Choroid plexus epithelial cell (primary cell): ENCODE data around the gene PRXL2B.

Experiments
- DNase-seq: peaks from one replicate; pipeline ENCODE4 v3.0.0-alpha.2; 2010; ENCODE audit warnings: low read depth
- H3K4me3 ChIP-seq: 2 replicates; pipeline ENCODE4 v1.5.1; 2011; ENCODE audit warnings: low read depth, mild to moderate bottlenecking, control low read depth, low read length, moderate library complexity
- CTCF ChIP-seq: conservative IDR thresholded peaks from 2 replicates; pipeline ENCODE4 v1.5.1; 2011; ENCODE audit warnings: low read depth, mild to moderate bottlenecking, control low read depth, inconsistent platforms, low read length, moderate library complexity

PRXL2B gene

GRCh38 chr1:2637442-2638145 is 51.0 kb downstream of the PRXL2B start:
- TF ChIP-seq CTCF, result no peak
- H3K4me3 ChIP-seq, result no peak overlapping the region
- DNase-seq, result no peak

- no peak for DNase-seq
- TF ChIP-seq CTCF, result no peak
- H3K4me3 ChIP-seq, result no peak overlapping the region
Measured at GRCh38 chr1:2638466-2639115, 52.0 kb downstream of the PRXL2B start.

GRCh38 chr1:2639203-2639602 is 52.6 kb downstream of the PRXL2B start:
- H3K4me3 ChIP-seq, result no peak overlapping the region
- no peak for TF ChIP-seq CTCF
- no peak for DNase-seq

- TF ChIP-seq CTCF, result no peak
- no peak for DNase-seq
- H3K4me3 ChIP-seq, result no peak overlapping the region
Measured at GRCh38 chr1:2639607-2640521, 53.3 kb downstream of the PRXL2B start.

GRCh38 chr1:2640626-2641025 is 54.0 kb downstream of the PRXL2B start:
- no peak for TF ChIP-seq CTCF
- DNase-seq, result no peak
- no peak overlapping the region for H3K4me3 ChIP-seq
